Gastroesophageal sphincter (tissue), 4 donors: ENCODE measurements around the gene PGPEP1. TPM values are rescaled to one million over a fixed set of nuclear protein-coding genes. Genes with fewer than 3 reads are reported as not detected.
"Not testable (repeated sequence)": the region's sequence is repeated elsewhere in the genome, so short reads cannot be mapped to it uniquely, and the experiment has no call there.

Experiments
- ATAC-seq: fragments of 150-250 bp; one replicate; pipeline ENCODE4 v1.9.1; 2016; ENCODE audit warnings: mild to moderate bottlenecking, moderate library complexity
- H3K27ac ChIP-seq, 4 donors: fragments of 200-600 bp; sonication (generic) in 3 of 4; 1 replicate in 3 of 4; 2 replicates in 1 of 4; pipeline ENCODE4 v1.5.1; 2016 to 2019
- H3K27me3 ChIP-seq: fragments of 200-600 bp; sonication (generic); one replicate; pipeline ENCODE4 v1.5.1; 2019
- H3K36me3 ChIP-seq, 2 donors: fragments of 200-600 bp; sonication (generic); one replicate each; pipeline ENCODE4 v1.5.1; 2019; ENCODE audit warnings: control low read depth in 1 of 2
- H3K4me1 ChIP-seq, 3 donors: fragments of 200-600 bp; sonication (generic); 1 replicate in 2 of 3; 2 replicates in 1 of 3; pipeline ENCODE4 v1.5.1; 2016 to 2019; ENCODE audit warnings: control low read depth in 2 of 3
- H3K4me3 ChIP-seq, 2 donors: fragments of 200-600 bp; sonication (generic); one replicate each; pipeline ENCODE4 v1.5.1; 2019; ENCODE audit warnings: mild to moderate bottlenecking in 1 of 2, moderate library complexity in 1 of 2
- H3K9me3 ChIP-seq, 3 donors: fragments of 200-600 bp; sonication (generic); one replicate each; pipeline ENCODE4 v1.5.1; 2017 to 2019; ENCODE audit warnings: control low read depth in 2 of 3
- EP300 ChIP-seq: sonication (generic); formaldehyde crosslinking; IDR thresholded peaks from one replicate; pipeline ENCODE4 v1.6.1; 2017; ENCODE audit warnings: antibody characterized with exemption, mild to moderate bottlenecking
- POLR2A ChIP-seq, 2 donors: fragments of 450-650 bp; IDR thresholded peaks; one replicate each; pipeline ENCODE4 v1.6.1; 2017; ENCODE audit warnings: antibody characterized with exemption in 2 of 2, mild to moderate bottlenecking in 2 of 2, moderate library complexity in 1 of 2
- POLR2AphosphoS5 ChIP-seq: sonication (generic); formaldehyde crosslinking; IDR thresholded peaks from one replicate; pipeline ENCODE4 v1.6.1; 2017; ENCODE audit warnings: antibody characterized with exemption
- WGBS, 2 donors: methylation state at CpG; one replicate each; pipeline ENCODE4 v1.1.5; 2018; ENCODE audit warnings: low coverage in 1 of 2; 5-methylcytosine and 5-hydroxymethylcytosine counted together
- total RNA-seq, 4 donors: library from RNA; depleted of rRNA; stranded (reverse); fragments of >200 nt; gene quantifications; one replicate each; pipeline ENCODE4 v1.1.0, GENCODE V29; 2016
- TF ChIP-seq, protein P1 (sequence below), 4 experiments: fragments of 200-600 bp in 2 of 4; fragments of 450-650 bp in 2 of 4; sonication (generic) in 1 of 4; IDR thresholded peaks; one replicate each; pipeline ENCODE4 v1.5.1; 2017 to 2019; ENCODE audit warnings: antibody characterized with exemption in 4 of 4, mild to moderate bottlenecking in 2 of 4, moderate library complexity in 2 of 4

PGPEP1 gene
- total RNA-seq, 4 donors from 2014 or later = 15.0 to 38.2 (median 23.1) TPM

- ATAC-seq = no peak
- Histone ChIP-seq H3K9me3 (no peaks in the 10 kb centered on the region), H3K4me3 (no peak overlapping the region), H3K27ac (peak overlapping the region in 3 of 4 donors; percentile 84 to 90 (median 85)), H3K36me3 (peaks cover 0 to 30% of the 10 kb centered on the region in 2 donors), H3K4me1 (peaks cover 0 to 49% (median 3%) of the 10 kb centered on the region in 3 donors), H3K27me3 (no peaks in the 10 kb centered on the region)
- WGBS, 2 donors = 74% methylated on average over 4 of the region's 8 CpGs; no CpG with 5 or more reads in 1 of the 2 donors
- TF ChIP-seq POLR2A (IDR thresholded peaks at IDR 0.05) = no peak
- TF ChIP-seq POLR2AphosphoS5 = no peak
- TF ChIP-seq, protein P1, sequence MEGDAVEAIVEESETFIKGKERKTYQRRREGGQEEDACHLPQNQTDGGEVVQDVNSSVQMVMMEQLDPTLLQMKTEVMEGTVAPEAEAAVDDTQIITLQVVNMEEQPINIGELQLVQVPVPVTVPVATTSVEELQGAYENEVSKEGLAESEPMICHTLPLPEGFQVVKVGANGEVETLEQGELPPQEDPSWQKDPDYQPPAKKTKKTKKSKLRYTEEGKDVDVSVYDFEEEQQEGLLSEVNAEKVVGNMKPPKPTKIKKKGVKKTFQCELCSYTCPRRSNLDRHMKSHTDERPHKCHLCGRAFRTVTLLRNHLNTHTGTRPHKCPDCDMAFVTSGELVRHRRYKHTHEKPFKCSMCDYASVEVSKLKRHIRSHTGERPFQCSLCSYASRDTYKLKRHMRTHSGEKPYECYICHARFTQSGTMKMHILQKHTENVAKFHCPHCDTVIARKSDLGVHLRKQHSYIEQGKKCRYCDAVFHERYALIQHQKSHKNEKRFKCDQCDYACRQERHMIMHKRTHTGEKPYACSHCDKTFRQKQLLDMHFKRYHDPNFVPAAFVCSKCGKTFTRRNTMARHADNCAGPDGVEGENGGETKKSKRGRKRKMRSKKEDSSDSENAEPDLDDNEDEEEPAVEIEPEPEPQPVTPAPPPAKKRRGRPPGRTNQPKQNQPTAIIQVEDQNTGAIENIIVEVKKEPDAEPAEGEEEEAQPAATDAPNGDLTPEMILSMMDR (IDR thresholded peaks at IDR 0.05) = no peak
- TF ChIP-seq EP300 = no peak
These were observed 1.8 kb downstream of the PGPEP1 start for GRCh38 chr19:18342090-18342632.

DNA sequence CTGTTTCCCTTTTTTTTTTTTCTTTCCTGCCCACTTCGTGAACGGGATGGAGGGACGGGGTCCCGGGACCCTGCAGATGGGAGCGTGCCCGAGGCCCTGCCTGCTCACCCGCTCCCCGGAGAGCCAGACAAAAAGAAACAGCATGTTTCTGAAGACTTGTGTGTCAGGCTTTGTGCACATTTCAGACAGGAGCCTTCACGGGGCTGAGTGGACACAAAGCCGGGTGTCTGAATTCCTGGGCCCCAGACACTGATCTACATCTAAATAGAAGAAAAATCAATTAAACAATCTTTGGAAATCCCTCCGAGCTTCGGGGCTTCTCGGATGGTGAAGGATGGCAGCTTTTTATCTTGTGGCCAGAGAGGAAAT lies 4.2 kb downstream of the PGPEP1 start:
- H3K4me1 ChIP-seq = peaks cover 0 to 44% (median 3%) of the 10 kb centered on the region in 3 donors
- H3K4me3 ChIP-seq = no peak overlapping the region

GRCh38 chr19:18345296-18345695 lies 4.9 kb downstream of the PGPEP1 start:
- Histone ChIP-seq H3K4me1 (peaks cover 0 to 42% (median 3%) of the 10 kb centered on the region in 3 donors), H3K27me3 (no peaks in the 10 kb centered on the region), H3K36me3 (peaks cover 0 to 46% of the 10 kb centered on the region in 2 donors), H3K27ac (no peak overlapping the region), H3K9me3 (no peaks in the 10 kb centered on the region), H3K4me3 (no peak overlapping the region)
- WGBS, 2 donors = 100% methylated on average over 3 to 4 of the region's 6 CpGs
- no peak for ATAC-seq
- TF ChIP-seq, protein P1 (IDR thresholded peaks at IDR 0.05) = no peak
- no peak for TF ChIP-seq EP300
- no peak for TF ChIP-seq POLR2A (IDR thresholded peaks at IDR 0.05)
- TF ChIP-seq POLR2AphosphoS5 = no peak

More for the DNA sequence above, 4.2 kb downstream of the PGPEP1 start:
- Histone ChIP-seq H3K27me3 (no peaks in the 10 kb centered on the region), H3K27ac (peak overlapping the region in 2 of 4 donors; percentile 50 to 51), H3K9me3 (no peaks in the 10 kb centered on the region), H3K36me3 (peaks cover 0 to 42% of the 10 kb centered on the region in 2 donors)
- 45 to 50% methylated on average over 5 of the region's 13 CpGs for whole genome bisulfite sequencing, 2 donors
- TF ChIP-seq POLR2AphosphoS5 = no peak
- TF ChIP-seq POLR2A (IDR thresholded peaks at IDR 0.05) = no peak
- TF ChIP-seq, protein P1 (IDR thresholded peaks at IDR 0.05) = no peak
- no peak for TF ChIP-seq EP300
- ATAC-seq = no peak

DNA sequence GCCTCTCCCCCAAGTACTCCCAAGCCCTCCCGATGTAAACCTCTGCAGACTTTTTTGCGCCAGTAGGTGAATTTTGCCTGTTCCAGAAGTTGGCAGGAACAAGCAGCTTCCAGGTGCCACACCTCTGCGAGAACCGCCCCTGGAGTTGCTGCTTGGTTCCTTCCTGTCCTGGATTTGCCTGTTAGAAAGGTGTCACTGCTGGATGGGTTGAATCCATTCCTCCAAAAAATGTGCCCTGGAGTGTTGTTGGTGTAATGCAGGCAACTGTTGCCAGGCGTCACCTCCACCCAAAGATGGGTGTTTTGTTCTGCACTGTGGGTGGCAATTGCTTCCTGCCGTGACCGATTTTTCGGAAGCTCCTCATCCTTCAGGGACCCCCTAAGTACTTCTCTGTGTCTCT lies 5.7 kb downstream of the PGPEP1 start:
- Histone ChIP-seq H3K4me3 (no peak overlapping the region), H3K36me3 (peaks cover 0 to 50% of the 10 kb centered on the region in 2 donors), H3K27ac (no peak overlapping the region), H3K9me3 (no peaks in the 10 kb centered on the region), H3K4me1 (peaks cover 0 to 38% (median 3%) of the 10 kb centered on the region in 3 donors), H3K27me3 (no peaks in the 10 kb centered on the region)
- WGBS, 2 donors = 64% methylated on average over 8 of the region's 8 CpGs
- no peak for TF ChIP-seq EP300
- TF ChIP-seq POLR2AphosphoS5 = no peak
- TF ChIP-seq POLR2A (IDR thresholded peaks at IDR 0.05) = no peak
- TF ChIP-seq, protein P1 (IDR thresholded peaks at IDR 0.05) = no peak
- no peak for ATAC-seq

GRCh38 chr19:18348171-18348570 lies 7.8 kb downstream of the PGPEP1 start:
- TF ChIP-seq EP300 = no peak
- TF ChIP-seq, protein P1 (IDR thresholded peaks at IDR 0.05) = no peak
- ATAC-seq = no peak
- WGBS, 2 donors = 87% methylated on average over 9 of the region's 17 CpGs; no CpG with 5 or more reads in 1 of the 2 donors
- H3K27me3 ChIP-seq = no peaks in the 10 kb centered on the region
- H3K4me1 ChIP-seq = peaks cover 0 to 23% (median 0%) of the 10 kb centered on the region in 3 donors
- H3K9me3 ChIP-seq = no peaks in the 10 kb centered on the region
- no peak overlapping the region for H3K4me3 ChIP-seq
- H3K27ac ChIP-seq = no peak overlapping the region
- H3K36me3 ChIP-seq = peaks cover 0 to 48% of the 10 kb centered on the region in 2 donors

DNA sequence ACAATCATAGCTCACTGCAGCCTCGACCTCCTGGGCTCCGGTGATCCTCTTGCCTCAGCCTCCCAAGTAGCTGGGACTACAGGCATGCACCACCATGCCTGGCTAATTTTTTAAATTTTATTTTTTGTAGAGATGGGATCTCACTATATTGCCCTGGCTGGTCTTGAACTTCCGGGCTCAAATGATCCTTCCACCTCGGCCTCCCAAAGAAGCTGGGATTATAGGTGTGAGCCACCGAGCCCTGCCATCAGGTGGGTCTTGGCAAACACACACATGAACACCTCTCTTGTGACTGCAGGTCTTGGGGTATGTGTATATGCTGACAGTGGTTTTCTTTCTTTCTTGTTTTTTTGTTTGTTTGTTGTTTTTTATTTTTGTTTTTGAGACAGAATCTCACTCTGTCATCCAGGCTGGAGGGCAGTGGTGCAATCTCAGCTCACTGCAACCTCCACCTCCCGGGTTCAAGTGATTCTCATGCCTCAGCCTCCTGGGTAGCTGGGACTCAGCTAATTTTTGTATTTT lies 8.5 kb downstream of the PGPEP1 start:
- peaks cover 0 to 46% of the 10 kb centered on the region in 2 donors for H3K36me3 ChIP-seq
- ATAC-seq, H3K9me3 ChIP-seq, H3K27me3 ChIP-seq, H3K4me3 ChIP-seq, H3K27ac ChIP-seq: not testable (repeated sequence)
- H3K4me1 ChIP-seq = peaks cover 0 to 19% (median 0%) of the 10 kb centered on the region in 3 donors
- 85 to 88% methylated on average over 4 to 5 of the region's 6 CpGs for WGBS, 2 donors
